ENCODE data around the gene INTS6L. TPM values are rescaled to one million over a fixed set of nuclear protein-coding genes. Genes with fewer than 3 reads are reported as not detected.

INTS6L gene
- total RNA-seq, 3 donors from 2014 or later (not counting 1 experiment from before 2014, with no cell fraction given) = 24.0 to 30.2 (median 26.7) TPM

DNA sequence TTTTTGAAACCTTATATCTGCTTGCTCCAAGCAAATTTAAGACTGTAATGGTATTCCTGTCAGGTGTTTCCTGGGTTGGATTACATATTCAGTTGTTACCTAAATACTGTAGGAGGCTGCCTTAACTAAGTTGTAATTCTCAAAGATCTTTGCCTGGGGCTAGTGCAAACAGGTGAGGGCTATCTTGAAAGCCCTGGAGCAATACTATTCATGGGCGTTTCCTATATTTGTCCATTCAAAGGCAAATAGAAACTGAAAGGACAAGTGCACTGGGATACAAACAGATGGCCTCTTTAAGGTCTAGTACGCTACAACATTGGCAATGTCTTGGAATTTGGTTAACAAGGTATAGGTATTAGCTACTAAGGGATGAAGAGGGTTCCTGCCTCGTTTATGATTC lies 108.9 kb downstream of the INTS6L start:
- no peak for ATAC-seq
- H3K27ac Mint-ChIP-seq = no peak overlapping the region
- TF ChIP-seq, protein P1, sequence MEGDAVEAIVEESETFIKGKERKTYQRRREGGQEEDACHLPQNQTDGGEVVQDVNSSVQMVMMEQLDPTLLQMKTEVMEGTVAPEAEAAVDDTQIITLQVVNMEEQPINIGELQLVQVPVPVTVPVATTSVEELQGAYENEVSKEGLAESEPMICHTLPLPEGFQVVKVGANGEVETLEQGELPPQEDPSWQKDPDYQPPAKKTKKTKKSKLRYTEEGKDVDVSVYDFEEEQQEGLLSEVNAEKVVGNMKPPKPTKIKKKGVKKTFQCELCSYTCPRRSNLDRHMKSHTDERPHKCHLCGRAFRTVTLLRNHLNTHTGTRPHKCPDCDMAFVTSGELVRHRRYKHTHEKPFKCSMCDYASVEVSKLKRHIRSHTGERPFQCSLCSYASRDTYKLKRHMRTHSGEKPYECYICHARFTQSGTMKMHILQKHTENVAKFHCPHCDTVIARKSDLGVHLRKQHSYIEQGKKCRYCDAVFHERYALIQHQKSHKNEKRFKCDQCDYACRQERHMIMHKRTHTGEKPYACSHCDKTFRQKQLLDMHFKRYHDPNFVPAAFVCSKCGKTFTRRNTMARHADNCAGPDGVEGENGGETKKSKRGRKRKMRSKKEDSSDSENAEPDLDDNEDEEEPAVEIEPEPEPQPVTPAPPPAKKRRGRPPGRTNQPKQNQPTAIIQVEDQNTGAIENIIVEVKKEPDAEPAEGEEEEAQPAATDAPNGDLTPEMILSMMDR (IDR thresholded peaks at IDR 0.05) = no peak
- Histone ChIP-seq H3K9me3 (ENCODE audit: control insufficient read depth, insufficient read depth, low read length) (no peaks in the 10 kb centered on the region), H3K4me1 (ENCODE audit: control insufficient read depth, insufficient read depth, low read length) (no peaks in the 10 kb centered on the region), H3K4me3 (ENCODE audit: low read length) (no peak overlapping the region), H3K36me3 (ENCODE audit: control insufficient read depth, insufficient read depth, low read length) (no peaks in the 10 kb centered on the region), H3K27me3 (ENCODE audit: control insufficient read depth, insufficient read depth, low read length) (no peaks in the 10 kb centered on the region), H3K27ac (ENCODE audit: low read length) (no peak overlapping the region)
- no peaks in the 10 kb centered on the region for H3K4me1 Mint-ChIP-seq
- H3K27me3 Mint-ChIP-seq (ENCODE audit: low read depth in 2 of 2) = peaks cover 0 to 11% of the 10 kb centered on the region in 2 donors
- no peak for DNase-seq
- intact Hi-C loops (cut with micrococcal nuclease) = no loop called here
- H3K4me3 Mint-ChIP-seq = no peak overlapping the region
- WGBS (ENCODE audit: insufficient coverage) = 79% methylated on average over 3 of the region's 3 CpGs
- H3K9me3 Mint-ChIP-seq = no peaks in the 10 kb centered on the region
- no peaks in the 10 kb centered on the region for H3K36me3 Mint-ChIP-seq

Other genes starting within 250 kb of the INTS6L start
- gene ETDC, start 211.2 kb upstream of the INTS6L start, total RNA-seq = not detected
- gene ZNF75D, start 176.6 kb upstream of the INTS6L start, total RNA-seq = 10 to 100 TPM in 2 of 3 donors, 1 to 10 TPM in 1; 9.3 to 13.8 (median 11.2) TPM
- gene ZNF449, start 175.9 kb upstream of the INTS6L start, total RNA-seq = 1 to 10 TPM; 3.2 to 5.3 (median 3.7) TPM
- gene SMIM10L2A, start 98.7 kb upstream of the INTS6L start, total RNA-seq = under 1 TPM; 0.08 to 0.27 (median 0.14) TPM
- not detected for gene CT45A1, start 193.0 kb downstream of the INTS6L start, total RNA-seq
- gene CT45A3, start 247.5 kb downstream of the INTS6L start, total RNA-seq = not detected

All from natural killer cell (primary cell).